Measurements from ENCODE around the gene AHSP.
"Not testable (repeated sequence)": the region's sequence is repeated elsewhere in the genome, so short reads cannot be mapped to it uniquely, and the experiment has no call there.

AHSP gene

GRCh38 chr16:31527734-31528274 lies at the start of gene AHSP:
TSS of gene AHSP (plus strand) at chr16:31527900. CDS start at chr16:31528140, 240 bp downstream.
- no peak for DNase-seq (ENCODE audit: low spot score)

- no peak for DNase-seq (ENCODE audit: low spot score)
Observed at GRCh38 chr16:31478956-31479355, 48.7 kb upstream of the AHSP start.

GRCh38 chr16:31479751-31480150 lies 47.9 kb upstream of the AHSP start:
- DNase-seq (ENCODE audit: low spot score) = no peak

GRCh38 chr16:31480851-31481536 lies 46.7 kb upstream of the AHSP start:
- no peak for DNase-seq (ENCODE audit: low spot score)

GRCh38 chr16:31483081-31483480 lies 44.6 kb upstream of the AHSP start, which contains the start of gene SLC5A2:
TSS of gene SLC5A2 (plus strand) at chr16:31483123. CDS start at chr16:31483137, 14 bp downstream.
- DNase-seq (ENCODE audit: low spot score) = no peak

- DNase-seq (ENCODE audit: low spot score) = not testable (repeated sequence)
Observed at GRCh38 chr16:31484048-31484447, 43.7 kb upstream of the AHSP start.

GRCh38 chr16:31484491-31485171 lies 43.1 kb upstream of the AHSP start:
- DNase-seq (ENCODE audit: low spot score) = no peak

GRCh38 chr16:31485571-31485970 lies 42.1 kb upstream of the AHSP start:
- no peak for DNase-seq (ENCODE audit: low spot score)

- DNase-seq (ENCODE audit: low spot score) = no peak
Observed at GRCh38 chr16:31486045-31486444, 41.7 kb upstream of the AHSP start.

GRCh38 chr16:31487071-31487719 lies 40.5 kb upstream of the AHSP start:
- DNase-seq (ENCODE audit: low spot score) = no peak

GRCh38 chr16:31487720-31488467 lies 39.8 kb upstream of the AHSP start:
- DNase-seq (ENCODE audit: low spot score) = peak; percentile 83

GRCh38 chr16:31488468-31489297 lies 39.0 kb upstream of the AHSP start:
- DNase-seq (ENCODE audit: low spot score) = no peak

GRCh38 chr16:31489298-31489564 lies 38.5 kb upstream of the AHSP start:
- DNase-seq (ENCODE audit: low spot score) = no peak

GRCh38 chr16:31489616-31490584 lies 37.8 kb upstream of the AHSP start:
- no peak for DNase-seq (ENCODE audit: low spot score)

GRCh38 chr16:31491778-31492418 lies 35.8 kb upstream of the AHSP start:
- no peak for DNase-seq (ENCODE audit: low spot score)

GRCh38 chr16:31493506-31494125 lies 34.1 kb upstream of the AHSP start:
- no peak for DNase-seq (ENCODE audit: low spot score)

- DNase-seq (ENCODE audit: low spot score) = no peak
Observed at GRCh38 chr16:31496670-31497069, 31.0 kb upstream of the AHSP start.

GRCh38 chr16:31498493-31498892 lies 29.2 kb upstream of the AHSP start:
- no peak for DNase-seq (ENCODE audit: low spot score)

- DNase-seq (ENCODE audit: low spot score) = no peak
Observed at GRCh38 chr16:31499928-31500327, 27.8 kb upstream of the AHSP start.

Measured in HuH-7.5 (cell line).